GM19351 (cell line): ENCODE results near the gene PPFIA4.
"Not testable (repeated sequence)": the region's sequence is repeated elsewhere in the genome, so short reads cannot be mapped to it uniquely, and the experiment has no call there.

Source experiments
- ATAC-seq: cut with Tn5 transposase; IDR thresholded peaks from one replicate; pipeline ENCODE4 v1.9.1; 2021; ENCODE audit warnings: mild to moderate bottlenecking, moderate library complexity; ENCODE audit not compliant: unreplicated experiment

PPFIA4 gene

GRCh38 chr1:203026031-203026665, at the start of gene PPFIA4:
PPFIA4 (plus strand) TSS chr1:203026491; CDS start chr1:203039009, 12,518 bp downstream.
- ATAC-seq = peak; percentile 75

- no peak for ATAC-seq
Measured at GRCh38 chr1:202976633-202977032, 49.7 kb upstream of the PPFIA4 start.

- ATAC-seq = no peak
Measured at GRCh38 chr1:202979459-202979858, 46.8 kb upstream of the PPFIA4 start.

- ATAC-seq = no peak
Measured at GRCh38 chr1:202981939-202982338, 44.4 kb upstream of the PPFIA4 start.

- ATAC-seq = no peak
Measured at GRCh38 chr1:202982715-202983430, 43.4 kb upstream of the PPFIA4 start.

GRCh38 chr1:202986120-202986519, 40.2 kb upstream of the PPFIA4 start:
- not testable (repeated sequence) for ATAC-seq

GRCh38 chr1:202987255-202987654, 39.0 kb upstream of the PPFIA4 start:
- no peak for ATAC-seq

- no peak for ATAC-seq
Measured at GRCh38 chr1:202987922-202988583, 38.2 kb upstream of the PPFIA4 start.

- no peak for ATAC-seq
Measured at GRCh38 chr1:202989879-202990278, 36.4 kb upstream of the PPFIA4 start.

- no peak for ATAC-seq
Measured at GRCh38 chr1:202991112-202991511, 35.2 kb upstream of the PPFIA4 start.

GRCh38 chr1:202994756-202995155, 31.5 kb upstream of the PPFIA4 start:
- ATAC-seq = no peak

- ATAC-seq = no peak
Measured at GRCh38 chr1:202998836-202999750, 27.2 kb upstream of the PPFIA4 start.

- no peak for ATAC-seq
Measured at GRCh38 chr1:203000217-203000944, 25.9 kb upstream of the PPFIA4 start.

GRCh38 chr1:203001986-203002385, 24.3 kb upstream of the PPFIA4 start:
- ATAC-seq = no peak

- no peak for ATAC-seq
Measured at GRCh38 chr1:203002951-203003350, 23.3 kb upstream of the PPFIA4 start.

GRCh38 chr1:203005395-203006142, 20.7 kb upstream of the PPFIA4 start:
- not testable (repeated sequence) for ATAC-seq

GRCh38 chr1:203006948-203007871, 19.1 kb upstream of the PPFIA4 start, which contains the start of gene TMEM183A:
TMEM183A (plus strand) TSS chr1:203007374; CDS start chr1:203007466, 92 bp downstream.
- ATAC-seq = peak; percentile 88

GRCh38 chr1:203009185-203009584, 17.1 kb upstream of the PPFIA4 start:
- ATAC-seq = no peak
